GM18507 (cell line): ENCODE results near the gene TMC3.

Experiments used
- DNase-seq: peaks from one replicate; pipeline ENCODE4 v3.0.0; 2011; ENCODE audit warnings: low read depth; ENCODE audit not compliant: insufficient read length; ENCODE audit errors: extremely low spot score
- FAIRE-seq: peaks from 2 replicates; lab custom pipeline; 2011; peaks lifted over from hg19 to GRCh38; lab: Jason Lieb, UNC

The TMC3 gene

DNA sequence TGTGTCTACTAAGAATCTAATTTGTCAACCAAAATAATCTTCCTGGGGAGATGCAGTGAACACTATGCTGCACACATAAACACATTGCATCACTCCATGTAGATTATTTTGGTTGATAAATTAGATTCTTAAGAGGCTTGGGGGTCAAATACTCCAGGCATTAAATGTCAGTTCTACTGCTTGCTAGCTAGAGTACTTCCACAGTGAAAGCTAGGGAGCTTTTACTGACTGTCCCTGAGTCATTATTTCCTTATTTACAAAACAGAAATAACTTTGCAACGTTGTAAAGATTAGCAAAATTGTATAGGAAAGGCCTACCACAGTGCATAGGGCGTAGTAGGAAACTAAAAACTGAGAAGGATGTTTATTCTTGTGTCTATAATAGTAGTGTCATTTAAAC is 12.9 kb upstream of the TMC3 start:
- FAIRE-seq: no peak
- DNase-seq: no peak

DNA sequence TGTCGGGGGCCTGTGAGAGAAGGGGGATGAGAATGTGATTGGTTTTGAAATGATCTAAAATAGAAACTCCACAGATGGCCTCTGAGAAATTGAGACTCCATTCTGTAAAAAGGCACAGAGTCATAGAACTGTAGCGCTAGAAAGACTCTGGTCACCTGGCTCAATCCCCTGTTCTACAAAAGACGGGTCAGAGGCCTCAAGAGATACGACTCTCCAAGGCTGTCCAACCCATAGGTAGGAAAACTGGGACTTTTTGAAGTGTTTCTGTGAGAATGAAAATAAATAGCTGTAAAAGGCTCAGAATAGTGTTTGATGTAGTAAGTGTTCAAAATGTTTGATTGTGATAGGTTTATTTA is 11.7 kb upstream of the TMC3 start:
- DNase-seq (no peak), FAIRE-seq (no peak)

DNA sequence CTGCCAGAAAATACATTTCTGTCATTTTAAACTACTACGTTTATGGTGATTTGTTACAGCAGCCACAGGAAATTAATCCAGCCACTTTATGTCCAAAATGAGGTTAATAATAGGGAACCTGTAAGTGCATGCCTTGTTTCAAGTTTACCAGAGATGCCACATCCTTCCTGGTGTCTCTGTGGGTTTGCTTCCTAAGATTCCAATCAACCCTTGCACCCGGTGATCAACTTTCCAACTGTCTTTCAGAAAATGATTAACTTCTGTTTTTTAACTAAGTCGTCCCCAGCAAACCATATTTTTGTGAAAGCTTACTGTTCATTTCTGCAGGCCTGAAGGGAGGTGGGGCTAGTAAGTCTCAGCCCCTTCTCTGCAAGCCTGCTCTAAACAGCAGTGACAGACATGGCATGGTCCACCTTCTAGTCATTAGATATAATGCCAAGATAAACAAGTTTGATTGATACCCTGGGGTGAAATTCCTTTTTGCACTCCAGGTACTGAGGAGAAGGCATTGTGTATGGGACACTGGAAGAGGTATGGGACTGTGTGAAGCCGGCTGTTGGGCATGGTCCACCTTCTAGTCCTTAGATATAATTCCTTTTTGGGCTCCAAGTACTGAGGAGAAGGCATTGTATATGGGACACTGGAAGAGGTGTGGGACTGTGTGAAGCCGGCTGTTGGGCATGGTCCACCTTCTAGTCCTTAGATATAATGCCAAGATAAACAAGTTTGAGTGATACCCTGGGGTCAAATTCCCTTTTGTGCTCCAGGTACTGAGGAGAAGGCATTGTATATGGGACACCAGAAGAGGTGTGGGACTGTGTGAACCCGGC is 11.1 kb upstream of the TMC3 start:
- no peak for DNase-seq
- no peak for FAIRE-seq

DNA sequence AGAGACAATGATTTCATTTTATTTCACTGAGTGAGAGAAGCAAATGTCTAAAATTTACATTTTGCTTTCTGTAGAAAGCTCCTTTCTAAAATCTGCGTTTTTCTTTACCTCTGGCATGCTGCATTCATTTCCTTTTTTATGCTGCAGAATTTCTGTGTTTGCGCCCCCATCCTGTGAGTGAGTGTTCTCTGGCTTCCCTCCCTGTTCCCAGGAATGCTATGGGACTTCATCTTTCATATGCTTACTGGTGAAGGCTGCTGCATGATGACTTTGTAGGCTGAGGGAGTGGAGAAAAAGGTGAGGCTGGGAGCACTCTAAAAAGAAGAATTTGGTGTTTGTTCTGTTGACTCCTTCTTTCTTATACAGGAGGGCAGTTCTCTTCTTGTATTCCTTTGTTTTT is 7.7 kb upstream of the TMC3 start:
- FAIRE-seq: no peak
- DNase-seq: no peak

DNA sequence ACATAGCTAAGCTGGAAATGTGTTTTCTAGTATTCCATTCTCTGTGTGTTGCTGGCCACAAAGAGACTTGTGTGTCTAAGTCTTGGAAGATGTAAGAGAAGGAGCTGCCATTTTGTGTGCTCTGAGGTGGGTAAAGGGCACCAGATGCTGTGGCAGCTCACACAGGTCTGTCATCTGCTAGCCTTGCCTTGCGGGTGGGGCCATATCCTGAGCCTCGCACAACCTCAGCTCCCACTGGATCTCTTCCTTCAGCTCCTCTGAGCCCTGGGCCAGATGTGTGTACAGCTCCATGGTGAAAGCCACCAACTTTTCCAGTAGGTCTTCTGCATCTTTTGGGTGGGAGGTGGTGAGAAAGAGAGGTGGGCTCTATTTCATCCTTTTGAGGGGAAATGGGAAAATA is 6.7 kb upstream of the TMC3 start:
- DNase-seq (no peak), FAIRE-seq (no peak)

DNA sequence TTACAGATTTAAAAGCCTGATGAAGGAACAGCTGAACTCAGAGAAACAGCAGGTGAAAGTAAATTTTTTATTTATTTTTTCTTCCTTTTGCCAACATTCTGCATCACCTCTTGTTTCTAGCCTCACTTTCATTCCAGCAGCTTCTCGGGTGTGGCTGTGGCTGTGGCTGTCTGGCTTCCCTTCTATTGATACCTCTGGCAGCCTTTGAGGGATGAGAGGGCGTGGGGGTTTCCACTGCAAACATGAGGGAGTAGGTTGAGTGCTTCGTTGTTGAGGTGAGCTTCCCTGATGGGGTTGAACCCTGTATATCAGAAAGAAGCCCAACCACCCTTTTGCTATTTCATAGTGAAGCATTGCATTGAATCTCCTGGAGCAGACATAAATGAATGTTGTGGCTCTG is 6.2 kb upstream of the TMC3 start:
- no peak for DNase-seq
- no peak for FAIRE-seq

DNA sequence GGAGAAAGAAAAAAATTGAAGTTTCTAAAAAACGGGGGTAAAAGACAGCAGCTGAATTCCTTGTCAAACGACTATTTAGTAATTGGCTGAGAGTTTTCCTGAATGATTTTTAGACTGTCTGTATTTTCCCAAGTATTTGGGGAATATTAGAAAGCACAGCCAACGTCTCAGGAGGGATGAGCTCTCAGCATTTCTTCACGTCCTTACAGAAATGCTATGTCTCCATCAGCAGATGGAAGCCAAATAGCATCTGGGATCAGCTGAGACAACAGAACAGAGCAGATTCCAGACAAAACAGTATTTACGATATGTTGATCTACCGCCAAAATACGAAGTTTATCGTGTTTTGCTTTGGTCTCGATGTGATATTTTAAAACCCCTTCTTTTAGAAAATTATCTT is 5.3 kb upstream of the TMC3 start:
- FAIRE-seq (no peak), DNase-seq (no peak)

DNA sequence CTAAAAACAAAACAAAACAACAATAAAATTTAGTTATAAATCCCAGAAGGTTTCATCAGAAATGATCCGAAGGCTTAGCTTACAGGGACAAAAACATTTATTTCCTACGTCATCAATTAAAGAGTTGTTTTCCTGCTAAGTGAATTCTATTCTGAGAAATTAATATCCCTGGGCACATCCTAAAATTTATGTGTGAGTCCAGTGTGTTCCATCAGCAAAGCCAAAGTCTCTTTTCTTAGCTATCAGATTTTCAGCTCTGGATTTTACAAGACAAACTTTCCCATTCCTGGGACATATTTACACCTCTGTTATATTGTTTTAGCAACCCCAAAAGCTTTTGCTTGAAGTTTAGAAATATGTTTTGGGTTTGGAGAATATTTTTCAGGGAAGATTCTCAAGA is 4.4 kb upstream of the TMC3 start:
- FAIRE-seq: no peak
- DNase-seq: no peak

DNA sequence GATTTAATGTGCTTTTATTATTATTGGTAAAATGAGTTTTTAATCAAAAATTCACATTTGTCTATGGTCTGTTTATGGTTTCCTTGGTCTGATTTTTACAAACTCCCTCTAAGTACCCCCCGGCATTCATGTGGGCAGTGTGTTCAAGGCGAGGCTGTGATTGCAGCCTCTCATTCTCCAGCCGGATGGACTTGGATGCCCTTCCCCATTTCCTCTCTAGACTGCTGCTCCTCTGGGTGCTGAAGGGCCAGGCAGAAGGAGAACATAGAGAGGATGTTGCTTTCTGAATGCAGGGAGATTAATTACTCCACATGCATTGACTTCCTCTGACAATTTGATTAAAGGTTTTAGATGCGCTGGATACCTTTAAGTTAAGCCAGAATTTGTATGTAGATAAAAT is 3.9 kb upstream of the TMC3 start:
- DNase-seq (no peak), FAIRE-seq (no peak)

DNA sequence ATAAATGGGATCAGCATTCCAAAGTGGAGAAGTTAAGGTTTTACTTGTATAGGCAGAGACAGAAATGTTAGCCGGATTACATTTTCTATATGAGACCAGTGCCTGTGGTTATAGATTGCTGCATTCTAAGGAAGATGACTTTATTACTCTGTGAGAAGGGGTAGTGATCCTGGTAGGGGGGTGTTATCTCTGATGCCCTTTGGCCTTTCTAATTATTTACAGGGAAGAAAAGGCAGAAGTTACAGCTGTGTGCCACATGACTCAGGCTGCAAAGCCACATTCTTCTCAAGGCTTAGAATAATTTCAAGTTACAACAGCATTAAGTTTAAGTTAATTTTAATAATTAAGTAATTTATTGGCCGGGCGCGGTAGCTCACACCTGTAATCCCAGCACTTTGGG is 2.2 kb upstream of the TMC3 start:
- DNase-seq (no peak), FAIRE-seq (no peak)

DNA sequence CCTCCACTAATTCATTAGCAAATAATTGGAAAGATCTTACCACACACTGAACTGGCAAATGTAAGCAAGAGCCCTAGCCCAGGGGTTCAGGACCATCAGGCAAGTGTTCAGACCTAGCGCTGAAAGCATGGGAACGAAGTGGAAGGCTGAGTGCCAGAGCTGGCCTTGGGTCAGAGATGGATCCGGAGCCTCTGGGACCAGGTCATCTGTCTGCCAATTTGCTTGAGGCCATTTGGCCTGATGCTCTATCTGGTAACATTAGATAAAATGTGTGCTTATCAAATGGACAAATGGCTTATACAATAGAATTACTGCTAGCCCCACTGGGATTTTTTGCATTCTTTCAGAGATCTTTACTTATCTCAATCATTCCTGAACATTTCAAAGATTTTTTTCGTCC is 1.4 kb upstream of the TMC3 start:
- FAIRE-seq: no peak
- DNase-seq: no peak

DNA sequence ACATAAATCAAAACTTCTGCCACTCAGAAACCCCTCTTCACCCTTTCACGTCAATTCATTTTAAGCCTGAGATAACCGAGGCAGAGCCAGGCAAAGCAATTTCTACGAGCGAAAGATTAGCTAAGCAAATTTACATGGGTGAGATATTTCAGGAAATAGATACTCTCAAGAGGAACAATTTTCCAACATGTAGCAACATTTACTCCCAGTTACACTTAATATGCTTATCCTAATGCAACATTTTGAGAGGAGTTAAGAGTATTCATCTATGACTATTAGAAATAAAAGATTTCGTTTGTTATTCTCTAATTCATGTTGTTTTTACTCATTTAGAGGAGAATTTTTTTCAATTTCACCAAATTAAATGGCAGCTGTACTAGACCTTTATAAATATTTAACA is 837 bp downstream of the TMC3 start:
- DNase-seq (no peak), FAIRE-seq (no peak)

DNA sequence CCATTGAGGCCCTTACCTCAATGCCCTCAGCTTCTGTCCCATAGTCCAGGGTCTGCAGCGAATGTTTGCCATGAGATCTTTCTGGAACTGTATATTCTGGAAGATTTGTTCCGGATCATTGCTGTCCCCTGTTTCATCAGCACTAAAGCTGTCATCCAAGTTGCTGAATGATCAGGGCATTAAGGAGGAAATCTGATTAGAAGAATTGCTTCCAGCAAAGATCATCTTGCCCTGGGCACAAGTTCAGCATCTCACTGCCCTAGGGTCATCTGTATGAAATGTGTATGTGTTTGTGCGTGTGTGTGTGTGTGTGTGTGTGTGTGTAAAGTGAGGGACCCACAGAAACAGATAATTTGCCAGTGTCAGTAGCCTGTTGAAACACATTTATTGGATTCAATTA is 1.4 kb downstream of the TMC3 start:
- FAIRE-seq: no peak
- DNase-seq: no peak

DNA sequence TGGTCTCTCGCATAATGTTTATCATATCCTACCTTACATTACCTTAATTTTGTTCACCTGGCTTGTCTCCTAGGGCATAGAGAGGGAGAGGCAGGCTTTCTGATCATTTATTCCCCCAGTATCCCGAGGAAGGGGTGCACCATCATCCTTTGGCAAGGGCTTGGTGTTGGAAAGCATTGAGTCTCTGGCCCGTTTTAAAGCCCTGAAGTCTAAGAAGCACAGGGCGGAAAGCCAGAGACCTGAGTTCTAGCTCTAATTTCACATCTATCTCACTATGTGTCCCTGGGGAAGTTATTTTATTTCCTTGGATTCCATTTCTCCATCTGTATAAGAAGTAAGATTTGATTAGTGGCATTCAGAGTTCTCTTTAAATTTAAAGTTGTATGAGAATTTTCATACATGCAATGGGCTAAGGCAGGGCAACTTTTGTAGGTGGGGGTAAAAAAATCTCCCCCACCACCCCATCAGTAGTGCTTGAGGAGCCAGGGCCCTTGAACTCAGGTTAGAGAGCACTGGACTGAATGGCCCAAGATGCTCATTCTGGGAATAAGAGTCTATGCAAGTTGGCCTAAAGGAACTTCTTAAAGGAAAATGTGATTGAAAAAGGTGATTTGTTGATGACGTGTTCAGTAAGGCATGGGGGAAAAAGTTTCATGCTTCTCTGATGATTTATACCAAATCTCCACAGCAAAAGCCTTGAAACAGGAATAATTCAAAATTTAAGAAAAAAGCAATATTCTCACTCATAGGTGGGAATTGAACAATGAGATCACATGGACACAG is 10.1 kb downstream of the TMC3 start:
- FAIRE-seq (no peak), DNase-seq (no peak)

DNA sequence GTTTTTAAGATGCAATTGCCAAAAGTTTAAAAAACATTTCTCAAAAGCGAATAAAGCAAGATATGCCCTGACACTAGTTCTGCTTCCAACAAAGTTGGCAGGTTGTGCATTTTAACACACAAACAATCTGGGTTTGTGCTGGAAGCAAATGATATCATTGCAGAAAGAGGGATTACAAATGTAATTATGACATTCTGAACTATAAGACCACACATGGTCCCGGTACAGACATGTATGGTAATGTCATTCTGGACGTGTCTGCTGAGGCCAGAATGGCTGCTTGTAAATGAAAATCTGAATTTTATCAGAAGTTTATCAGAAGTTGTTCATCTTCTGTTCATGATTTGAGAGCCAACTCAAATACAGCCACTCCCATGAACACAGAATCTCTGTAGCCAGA is 10.7 kb downstream of the TMC3 start:
- DNase-seq (no peak), FAIRE-seq (no peak)

DNA sequence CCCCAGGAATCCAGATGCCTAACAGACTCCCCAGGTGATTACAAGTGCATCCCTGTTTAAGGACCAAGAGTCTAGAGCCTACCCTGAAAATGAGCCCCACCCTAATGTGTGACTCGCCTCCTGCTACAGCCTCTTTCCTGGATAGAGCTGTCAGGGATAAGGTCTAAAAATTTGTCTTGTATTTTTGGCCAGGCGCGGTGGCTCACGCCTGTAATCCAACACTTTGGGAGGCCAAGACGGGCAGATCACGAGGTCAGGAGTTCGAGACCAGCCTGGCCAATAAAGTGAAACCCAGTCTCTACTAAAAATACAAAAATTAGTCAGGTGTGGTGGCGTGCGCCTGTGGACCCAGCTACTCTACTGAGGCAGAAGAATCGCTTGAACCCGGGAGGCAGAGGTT is 11.2 kb downstream of the TMC3 start:
- no peak for DNase-seq
- FAIRE-seq: no peak

DNA sequence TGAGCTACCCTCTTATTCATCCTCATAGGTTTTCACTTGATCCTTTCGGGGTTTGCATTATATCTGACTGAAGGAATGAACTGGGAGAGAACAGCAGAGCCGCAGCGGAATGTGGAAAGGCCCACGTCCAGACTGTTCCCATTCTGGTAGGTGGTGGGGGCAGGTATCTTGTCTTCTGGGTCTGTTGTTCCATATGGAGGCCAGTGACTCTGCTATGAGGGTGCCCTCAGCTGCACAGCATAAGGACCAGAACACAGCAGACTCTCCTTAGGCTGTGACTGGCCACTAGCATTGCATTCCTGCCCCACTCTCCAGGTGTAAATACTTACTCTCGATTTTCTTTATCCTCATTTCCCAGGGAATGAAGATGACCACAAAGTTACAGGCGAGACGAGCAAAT is 12.1 kb downstream of the TMC3 start:
- FAIRE-seq: no peak
- no peak for DNase-seq

DNA sequence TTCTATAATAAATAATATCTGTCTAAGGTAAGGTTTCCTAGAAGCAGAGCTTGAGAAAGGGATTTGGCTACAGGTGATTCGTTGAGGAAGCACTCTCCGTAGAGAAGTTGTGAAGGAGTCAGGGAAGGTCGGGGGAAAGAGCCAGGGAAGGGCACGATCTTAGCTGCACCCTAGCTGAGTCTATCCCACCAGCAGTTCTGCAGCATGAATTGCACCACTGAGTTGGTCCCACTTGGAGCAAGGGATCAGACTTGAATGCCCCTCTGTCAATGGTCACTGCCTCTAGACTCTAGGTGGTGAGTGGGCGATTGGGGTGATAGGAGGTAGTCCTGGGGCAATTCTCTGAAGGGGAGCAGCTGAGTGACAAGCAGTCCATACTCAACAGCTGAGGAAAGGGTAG is 13.5 kb downstream of the TMC3 start:
- DNase-seq (no peak), FAIRE-seq (no peak)

DNA sequence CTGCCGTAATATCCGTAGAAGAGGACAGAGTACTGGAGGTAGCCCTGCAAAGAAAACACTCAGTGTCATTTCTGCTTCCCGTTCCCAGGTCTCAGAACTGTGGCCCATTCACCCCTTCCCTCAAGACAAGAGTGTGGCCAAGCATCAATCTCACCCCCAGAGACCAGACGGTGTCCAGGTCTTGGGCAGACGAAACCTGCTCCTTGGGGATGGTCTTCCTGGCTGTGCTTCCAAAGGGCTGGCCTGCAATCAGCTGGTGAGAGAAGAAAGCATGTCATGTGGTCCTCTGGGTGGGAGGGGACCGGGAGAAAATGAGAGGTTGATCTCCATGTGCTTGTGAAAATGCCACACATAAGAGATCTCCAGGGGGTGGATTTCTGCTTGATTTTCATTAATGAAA is 15.8 kb downstream of the TMC3 start:
- no peak for DNase-seq
- no peak for FAIRE-seq

DNA sequence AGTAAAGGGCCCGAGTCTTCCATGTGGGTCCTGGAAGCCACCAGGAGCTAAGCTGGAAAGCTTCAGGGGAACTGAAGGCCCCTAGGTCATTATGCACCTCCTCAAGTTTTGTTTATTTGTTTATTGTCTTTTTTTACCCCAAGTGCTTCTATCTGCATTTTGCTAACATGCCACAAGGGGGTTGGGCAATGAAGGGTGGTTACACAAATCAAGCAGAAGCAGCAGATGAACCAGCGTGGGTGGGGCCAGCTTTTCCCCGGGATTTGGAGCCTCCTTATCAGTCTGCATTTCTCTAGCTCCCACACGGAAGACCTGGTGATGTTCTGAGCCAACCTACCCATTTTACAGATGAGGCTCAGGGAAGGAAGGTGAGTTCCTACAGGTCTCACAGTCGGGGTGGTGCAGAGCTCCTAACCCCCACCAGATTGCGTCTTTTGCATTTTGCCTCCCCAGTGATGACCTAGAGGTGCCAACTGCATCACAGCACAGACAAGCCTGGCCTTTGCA is 16.8 kb downstream of the TMC3 start:
- DNase-seq (no peak), FAIRE-seq (no peak)

DNA sequence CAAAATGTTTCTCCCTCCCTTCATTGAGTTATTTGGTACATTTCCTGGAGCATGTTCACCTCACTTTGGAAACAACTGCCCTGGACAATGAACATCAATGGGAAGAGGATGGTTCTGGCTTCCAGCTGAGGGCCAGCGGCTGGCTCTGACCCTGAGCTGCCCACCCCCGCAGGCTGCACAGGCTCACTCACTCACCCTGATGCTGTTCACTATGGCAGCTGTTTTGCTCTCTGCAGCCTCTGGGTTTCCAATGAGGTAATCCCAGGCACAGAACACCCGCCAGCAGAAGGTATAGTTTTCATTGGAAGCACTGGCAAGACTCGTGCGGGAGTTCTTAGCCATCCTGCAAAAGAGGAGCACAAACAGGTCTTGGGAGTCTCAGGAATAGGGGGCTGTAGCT is 17.8 kb downstream of the TMC3 start:
- DNase-seq (no peak), FAIRE-seq (no peak)
